ENCODE data around the gene PGPEP1. TPM values are rescaled to one million over a fixed set of nuclear protein-coding genes. Genes with fewer than 3 reads are reported as not detected.

Gene PGPEP1
- total and polyA plus RNA-seq, 11 donors = 22.5 to 58.6 (median 43.6) TPM

GRCh38 chr19:18386543-18387271 is 46.3 kb downstream of the PGPEP1 start:
- Histone ChIP-seq H3K9me3 (peaks cover 0 to 4% (median 0%) of the 10 kb centered on the region in 12 donors), H3K27me3 (no peaks in the 10 kb centered on the region), H3K27ac (peak overlapping the region in 1 of 12 donors; percentile 86), H3K36me3 (peaks cover 0 to 24% (median 0%) of the 10 kb centered on the region in 9 donors), H3K4me1 (peaks cover 0 to 39% (median 15%) of the 10 kb centered on the region in 12 donors), H3K4me3 (peak overlapping the region in 8 of 12 donors; percentile 9 to 59 (median 28))
- ATAC-seq (no peak), DNase-seq (no peak)
- 82 to 94% (median 87%) methylated on average over 12 to 14 of the region's 14 CpGs for WGBS, 4 donors
- intact Hi-C loops (cut with DNase I) = loop anchor here in 2 of 10 donors (5.0 to 10.0 kb wide), 2 partner anchors 34 to 112 kb away; partner anchors contain the start of gene IQCN (in 1 of the 2)
- TF ChIP-seq POLR2A (IDR thresholded peaks at IDR 0.05) (no peak), CTCF (IDR thresholded peaks at IDR 0.05) (no peak)

- TF ChIP-seq POLR2A (IDR thresholded peaks at IDR 0.05) (no peak), CTCF (IDR thresholded peaks at IDR 0.05) (peak; percentile 99 to 100 (median 100))
- Histone ChIP-seq H3K4me1 (peaks cover 0 to 44% (median 15%) of the 10 kb centered on the region in 12 donors), H3K9me3 (peaks cover 0 to 4% (median 0%) of the 10 kb centered on the region in 12 donors), H3K4me3 (peak overlapping the region in 11 of 12 donors; percentile 3 to 59 (median 43)), H3K27me3 (no peaks in the 10 kb centered on the region), H3K36me3 (peaks cover 0 to 28% (median 0%) of the 10 kb centered on the region in 9 donors), H3K27ac (peak overlapping the region in 11 of 12 donors; percentile 10 to 86 (median 30))
- WGBS, 4 donors = 1 to 8% (median 7%) methylated on average over 43 to 86 of the region's 86 CpGs
- DNase-seq = peak; percentile 84 to 93 (median 86)
- peak; percentile 64 to 94 (median 88) for ATAC-seq
- intact Hi-C loops (cut with DNase I) = loop anchor here in 4 of 10 donors (1.0 to 10.0 kb wide), 4 partner anchors 22 to 114 kb away; partner anchors contain the start of gene IQCN (in 1 of the 4)
Measured at GRCh38 chr19:18388100-18388959, 47.9 kb downstream of the PGPEP1 start.

GRCh38 chr19:18388960-18389725 is 48.7 kb downstream of the PGPEP1 start:
- Histone ChIP-seq H3K4me1 (peaks cover 0 to 44% (median 15%) of the 10 kb centered on the region in 12 donors), H3K27ac (peak overlapping the region in 3 of 12 donors; percentile 22 to 86 (median 63)), H3K4me3 (peak overlapping the region in 9 of 12 donors; percentile 38 to 59 (median 45)), H3K27me3 (no peaks in the 10 kb centered on the region), H3K36me3 (peaks cover 0 to 28% (median 0%) of the 10 kb centered on the region in 9 donors), H3K9me3 (peaks cover 0 to 4% (median 0%) of the 10 kb centered on the region in 12 donors)
- TF ChIP-seq POLR2A (IDR thresholded peaks at IDR 0.05) (no peak), CTCF (IDR thresholded peaks at IDR 0.05) (no peak)
- no peak for DNase-seq
- ATAC-seq = no peak
- intact Hi-C loops (cut with DNase I) = loop anchor here in 4 of 10 donors (1.0 to 10.0 kb wide), 4 partner anchors 21 to 114 kb away; partner anchors contain the start of gene IQCN (in 1 of the 4)
- WGBS, 4 donors = 83 to 84% (median 84%) methylated on average over 12 to 13 of the region's 13 CpGs

All from heart left ventricle (tissue), 16 donors.